PC-3 (cell line): ENCODE results near the gene VPS26C. TPM values are rescaled to one million over a fixed set of nuclear protein-coding genes. Genes with fewer than 3 reads are reported as not detected.
A peak's percentile ranks its signal among the peaks of the same experiment; 100 is the strongest.
"Not testable (repeated sequence)": the region's sequence is repeated elsewhere in the genome, so short reads cannot be mapped to it uniquely, and the experiment has no call there.

ENCODE experiments used
- ATAC-seq: fragments of 200-7000 bp; cut with Tn5 transposase; 2 replicates; pipeline ENCODE4 v1.9.1; 2020; ENCODE audit warnings: mild to moderate bottlenecking, moderate library complexity
- BruUV-seq: library from RNA; stranded (reverse); fragments of 400-500 nt; replicated peaks from 2 replicates; lab custom pipeline; 2021; lab: Mats Ljungman, UMichigan
- CTCF ChIA-PET: fragments of 300-600 bp; sonication (Branson Sonifier 250); formaldehyde crosslinking; loops from one replicate; lab custom pipeline; 2022; ENCODE audit warnings: antibody characterized with exemption; lab: Charles Lee
- POLR2A ChIA-PET: fragments of 300-600 bp; sonication (Branson Sonifier 250); formaldehyde crosslinking; loops from one replicate; lab custom pipeline; 2022; ENCODE audit warnings: antibody characterized with exemption; ENCODE audit not compliant: unreplicated experiment; lab: Charles Lee
- DNase-seq: peaks from one replicate; pipeline ENCODE4 v3.0.0-alpha.2; 2015
- H2AFZ ChIP-seq: fragments of 300-600 bp; sonication (generic); 2 replicates; pipeline ENCODE4 v1.6.0; 2016; ENCODE audit warnings: antibody characterized with exemption, low read length
- H3F3A ChIP-seq: fragments of 300-600 bp; sonication (generic); one replicate; pipeline ENCODE4 v1.6.0; 2017; ENCODE audit warnings: antibody characterized with exemption, low read length, control low read depth, mild to moderate bottlenecking; ENCODE audit not compliant: unreplicated experiment
- H3K27ac ChIP-seq: fragments of 300-600 bp; sonication (generic); 2 replicates; pipeline ENCODE4 v1.5.1; 2016; ENCODE audit warnings: mild to moderate bottlenecking, low read length
- H3K27me3 ChIP-seq: fragments of 300-600 bp; sonication (generic); 2 replicates; pipeline ENCODE4 v1.6.1; 2016; ENCODE audit warnings: low read length, mixed read lengths
- H3K36me3 ChIP-seq: fragments of 300-600 bp; sonication (generic); 2 replicates; pipeline ENCODE4 v1.6.1; 2016; ENCODE audit warnings: low read depth, mixed run types, low read length, mixed read lengths
- H3K4me1 ChIP-seq: fragments of 300-600 bp; sonication (generic); 2 replicates; pipeline ENCODE4 v1.5.1; 2016; ENCODE audit warnings: low read length; ENCODE audit not compliant: insufficient read depth
- H3K4me2 ChIP-seq: fragments of 300-600 bp; sonication (generic); 2 replicates; pipeline ENCODE4 v1.6.0; 2016; ENCODE audit warnings: low read length
- H3K4me3 ChIP-seq: fragments of 300-600 bp; sonication (generic); 2 replicates; pipeline ENCODE4 v1.5.1; 2016; ENCODE audit warnings: mild to moderate bottlenecking, low read length, mixed read lengths
- H3K79me2 ChIP-seq: fragments of 300-600 bp; sonication (generic); 2 replicates; pipeline ENCODE4 v1.6.1; 2017; ENCODE audit warnings: low read length, mixed read lengths
- H3K9ac ChIP-seq: fragments of 300-600 bp; sonication (generic); 2 replicates; pipeline ENCODE4 v1.6.0; 2016; ENCODE audit warnings: mild to moderate bottlenecking, low read length
- H3K9me2 ChIP-seq: fragments of 300-600 bp; sonication (generic); replicated peaks from 2 replicates; pipeline ENCODE4 v1.6.1; 2016; ENCODE audit warnings: mixed run types, low read length, mixed read lengths
- H3K9me3 ChIP-seq: fragments of 300-600 bp; sonication (generic); 2 replicates; pipeline ENCODE4 v1.6.1; 2016; ENCODE audit warnings: low read length, mixed read lengths
- H4K20me1 ChIP-seq: fragments of 300-600 bp; sonication (generic); 2 replicates; pipeline ENCODE4 v1.6.1; 2016; ENCODE audit warnings: low read length, mixed read lengths
- EZH2 ChIP-seq: fragments of 300-600 bp; sonication (generic); IDR thresholded peaks from one replicate; pipeline ENCODE4 v1.6.1; 2017; ENCODE audit warnings: antibody characterized with exemption, mild to moderate bottlenecking, low read length; ENCODE audit not compliant: unreplicated experiment
- EZH2phosphoT487 ChIP-seq: fragments of 300-600 bp; sonication (generic); IDR thresholded peaks from 2 replicates; pipeline ENCODE4 v1.6.1; 2018; ENCODE audit warnings: mild to moderate bottlenecking, antibody characterized with exemption, low read length, borderline replicate concordance
- intact Hi-C: fragments of 100-400 bp; cut with micrococcal nuclease; formaldehyde crosslinking; loops from 2 replicates; pipeline ENCODE4 v1.9.0; 2023
- total RNA-seq: library from RNA; depleted of rRNA; stranded (reverse); fragments of >200 nt; gene quantifications from 2 replicates; pipeline ENCODE4 v1.2.3, GENCODE V29; 2014
- TF ChIP-seq, protein P1 (sequence below): fragments of 300-600 bp; sonication (generic); conservative IDR thresholded peaks from 2 replicates; pipeline ENCODE4 v1.5.1; 2017; ENCODE audit warnings: antibody characterized with exemption, low read depth, mild to moderate bottlenecking, low read length

Gene VPS26C
- total RNA-seq, 1 experiment from 2014 or later = 63.3 TPM

DNA sequence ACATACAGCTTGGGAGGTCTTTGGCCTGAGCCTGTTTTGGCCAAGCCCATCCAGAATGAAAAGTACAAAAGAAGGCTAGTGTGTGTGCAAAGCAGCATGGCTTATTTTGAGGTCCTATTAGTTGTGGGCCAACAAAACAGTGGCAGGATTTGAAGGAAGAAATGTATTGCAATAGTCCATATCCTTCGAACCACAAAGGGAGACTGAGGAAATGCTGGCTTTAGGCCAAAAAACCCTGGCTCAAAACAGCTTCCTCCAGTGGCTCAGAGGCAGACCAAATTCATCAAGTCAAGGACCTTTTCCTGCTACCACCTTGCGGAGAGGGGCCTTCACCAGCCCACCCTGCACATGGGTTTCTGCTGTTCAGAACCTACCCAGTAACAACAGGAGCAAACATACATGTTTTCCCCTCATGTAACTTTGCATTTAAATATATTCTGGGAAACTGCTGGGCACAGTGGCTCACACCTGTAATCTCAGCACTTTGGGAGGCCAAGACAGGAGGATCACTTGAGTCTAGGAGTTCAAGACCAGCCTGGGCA is 43.3 kb downstream of the VPS26C start:
- Histone ChIP-seq H3K4me1 (peaks cover 8% of the 10 kb centered on the region; the same call in 1 of the 2 replicates), H3K4me2 (no peak overlapping the region), H2AFZ (no peak overlapping the region), H3K9ac (no peak overlapping the region), H3K79me2 (0 out of 2 replicates have a peak, but pooled peaks cover 5% of the 10 kb centered on the region), H3K4me3 (no peak overlapping the region), H3K27ac (no peak overlapping the region), H3K27me3 (no peaks in the 10 kb centered on the region), H4K20me1 (no peaks in the 10 kb centered on the region), H3K36me3 (peaks cover 27% of the 10 kb centered on the region), H3F3A (no peaks in the 10 kb centered on the region), H3K9me3 (no peaks in the 10 kb centered on the region), H3K9me2 (no peaks in the 10 kb centered on the region)
- BruUV-seq = TSS peak; percentile 10
- TF ChIP-seq EZH2 = no peak
- no peak for TF ChIP-seq EZH2phosphoT487
- TF ChIP-seq, protein P1, sequence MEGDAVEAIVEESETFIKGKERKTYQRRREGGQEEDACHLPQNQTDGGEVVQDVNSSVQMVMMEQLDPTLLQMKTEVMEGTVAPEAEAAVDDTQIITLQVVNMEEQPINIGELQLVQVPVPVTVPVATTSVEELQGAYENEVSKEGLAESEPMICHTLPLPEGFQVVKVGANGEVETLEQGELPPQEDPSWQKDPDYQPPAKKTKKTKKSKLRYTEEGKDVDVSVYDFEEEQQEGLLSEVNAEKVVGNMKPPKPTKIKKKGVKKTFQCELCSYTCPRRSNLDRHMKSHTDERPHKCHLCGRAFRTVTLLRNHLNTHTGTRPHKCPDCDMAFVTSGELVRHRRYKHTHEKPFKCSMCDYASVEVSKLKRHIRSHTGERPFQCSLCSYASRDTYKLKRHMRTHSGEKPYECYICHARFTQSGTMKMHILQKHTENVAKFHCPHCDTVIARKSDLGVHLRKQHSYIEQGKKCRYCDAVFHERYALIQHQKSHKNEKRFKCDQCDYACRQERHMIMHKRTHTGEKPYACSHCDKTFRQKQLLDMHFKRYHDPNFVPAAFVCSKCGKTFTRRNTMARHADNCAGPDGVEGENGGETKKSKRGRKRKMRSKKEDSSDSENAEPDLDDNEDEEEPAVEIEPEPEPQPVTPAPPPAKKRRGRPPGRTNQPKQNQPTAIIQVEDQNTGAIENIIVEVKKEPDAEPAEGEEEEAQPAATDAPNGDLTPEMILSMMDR = no peak
- CTCF ChIA-PET = no interaction called here
- ATAC-seq (no peak), DNase-seq (no peak)
- intact Hi-C loops = no loop called here
- POLR2A ChIA-PET = no interaction called here

DNA sequence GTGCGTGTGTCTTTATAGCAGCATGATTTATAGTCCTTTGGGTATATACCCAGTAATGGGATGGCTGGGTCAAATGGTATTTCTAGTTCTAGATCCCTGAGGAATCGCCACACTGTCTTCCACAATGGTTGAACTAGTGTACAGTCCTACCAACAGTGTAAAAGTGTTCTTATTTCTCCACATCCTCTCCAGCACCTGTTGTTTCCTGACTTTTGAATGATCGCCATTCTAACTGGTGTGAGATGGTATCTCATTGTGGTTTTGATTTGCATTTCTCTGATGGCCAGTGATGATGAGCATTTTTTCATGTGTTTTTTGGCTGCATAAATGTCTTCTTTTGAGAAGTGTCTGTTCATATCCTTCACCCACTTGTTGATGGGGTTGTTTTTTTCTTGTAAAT is 44.9 kb downstream of the VPS26C start:
- POLR2A ChIA-PET, H3K9me3 ChIP-seq, H3K4me2 ChIP-seq, ATAC-seq, BruUV-seq, CTCF ChIA-PET, H3K27ac ChIP-seq, H3K4me1 ChIP-seq, H3K9ac ChIP-seq, intact Hi-C loops, H3K4me3 ChIP-seq, H2AFZ ChIP-seq, H3K27me3 ChIP-seq, DNase-seq, H4K20me1 ChIP-seq, H3K9me2 ChIP-seq, H3F3A ChIP-seq, H3K79me2 ChIP-seq: not testable (repeated sequence)
- H3K36me3 ChIP-seq = peaks cover 23% of the 10 kb centered on the region

DNA sequence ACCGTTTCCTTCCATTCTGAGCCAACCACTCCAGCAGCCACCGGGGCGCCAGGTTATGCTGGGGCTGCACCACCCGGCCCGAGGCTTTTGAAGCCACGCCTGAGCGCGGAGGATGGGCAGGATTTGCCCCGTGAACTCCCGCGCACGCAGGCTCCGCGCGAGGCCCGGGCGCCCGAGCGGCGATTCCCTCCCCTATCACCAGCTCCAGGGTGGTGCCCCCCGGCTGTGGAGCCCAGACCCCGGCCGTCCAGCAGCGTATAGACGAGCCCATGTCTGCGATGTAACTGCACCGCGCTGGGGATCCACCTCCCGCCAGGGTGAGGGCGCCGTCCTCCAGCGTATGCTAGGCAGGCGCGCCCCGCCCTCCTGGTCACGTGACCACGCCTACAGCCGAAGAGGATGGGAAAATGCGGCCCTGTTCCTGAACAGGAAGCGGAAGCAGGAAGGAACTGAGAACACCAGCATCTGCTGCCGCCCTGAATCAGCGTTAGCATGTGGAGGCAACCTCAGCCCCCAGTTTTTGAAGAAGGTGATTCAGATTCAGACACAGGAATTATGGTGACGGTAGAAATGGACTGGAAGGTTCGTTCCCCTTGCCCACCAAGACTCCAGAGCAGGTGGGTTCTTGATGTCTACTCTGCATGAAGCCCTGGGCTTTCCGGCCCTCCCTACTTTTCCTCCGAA is 46.0 kb downstream of the VPS26C start:
- 0 out of 2 replicates have a peak, but pooled peaks cover 5% of the 10 kb centered on the region for H3K79me2 ChIP-seq
- H3K4me2 ChIP-seq = peak overlapping the region; percentile 84
- peaks cover 8% of the 10 kb centered on the region; the same call in 1 of the 2 replicates for H3K4me1 ChIP-seq
- POLR2A ChIA-PET = no interaction called here
- H3K36me3 ChIP-seq = peaks cover 23% of the 10 kb centered on the region
- peak overlapping the region; percentile 67 for H2AFZ ChIP-seq
- DNase-seq = peak; percentile 90
- CTCF ChIA-PET = no interaction called here
- no peaks in the 10 kb centered on the region for H3K9me3 ChIP-seq
- no peak for TF ChIP-seq EZH2phosphoT487
- TF ChIP-seq, protein P1 = peak; percentile 34; the same call in 1 of the 2 replicates
- no peaks in the 10 kb centered on the region for H4K20me1 ChIP-seq
- H3K27me3 ChIP-seq = no peaks in the 10 kb centered on the region
- no TSS peak for BruUV-seq
- H3K4me3 ChIP-seq = peak overlapping the region; percentile 73
- ATAC-seq = peak; percentile 90
- no peaks in the 10 kb centered on the region for H3F3A ChIP-seq
- intact Hi-C loops = no loop called here
- H3K9ac ChIP-seq = peak overlapping the region; percentile 75
- no peaks in the 10 kb centered on the region for H3K9me2 ChIP-seq
- H3K27ac ChIP-seq = peak overlapping the region; percentile 33
